Hematopoietic multipotent progenitor cell treated with erythropoietin and hydrocortisone succinate and interleukin-3 and kit ligand, for 8 days (in vitro differentiated cells): ENCODE measurements around the gene GAA.
"Not testable (repeated sequence)": the region's sequence is repeated elsewhere in the genome, so short reads cannot be mapped to it uniquely, and the experiment has no call there.

Source experiments
- DNase-seq: peaks from one replicate; pipeline ENCODE4 v3.0.0-alpha.2; 2015

The GAA gene

GRCh38 chr17:80147035-80147822, 45.8 kb downstream of the GAA start, which contains the start of gene EIF4A3:
TSS of gene EIF4A3 (minus strand) at chr17:80147128. CDS start at chr17:80146961, 167 bp downstream.
- peak; percentile 99 for DNase-seq

GRCh38 chr17:80151333-80151732, 50.0 kb downstream of the GAA start:
- DNase-seq: no peak

- DNase-seq: peak; percentile 91
Observed at GRCh38 chr17:80152081-80152702, 50.8 kb downstream of the GAA start.

DNA sequence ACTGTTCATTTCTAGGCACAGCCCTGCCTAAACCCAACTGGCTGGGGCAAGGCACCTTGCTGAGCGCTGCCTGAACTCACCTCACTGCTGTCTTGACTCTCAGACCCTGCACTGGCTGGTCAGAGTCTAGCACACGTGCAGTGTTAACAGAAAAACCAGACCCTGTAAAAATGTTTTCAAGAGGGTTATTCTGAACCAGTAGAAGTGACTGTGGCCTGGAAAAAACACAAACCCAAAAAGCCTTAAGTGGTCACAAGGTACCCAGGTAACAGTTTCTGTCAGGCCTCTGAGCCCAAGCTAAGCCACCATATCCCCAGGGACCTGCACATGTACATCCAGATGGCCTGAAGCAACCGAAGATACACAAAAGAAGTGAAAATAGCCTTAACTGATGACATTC, 51.6 kb downstream of the GAA start:
- DNase-seq: no peak

- no peak for DNase-seq
Observed at GRCh38 chr17:80154166-80154565, 52.8 kb downstream of the GAA start.

DNA sequence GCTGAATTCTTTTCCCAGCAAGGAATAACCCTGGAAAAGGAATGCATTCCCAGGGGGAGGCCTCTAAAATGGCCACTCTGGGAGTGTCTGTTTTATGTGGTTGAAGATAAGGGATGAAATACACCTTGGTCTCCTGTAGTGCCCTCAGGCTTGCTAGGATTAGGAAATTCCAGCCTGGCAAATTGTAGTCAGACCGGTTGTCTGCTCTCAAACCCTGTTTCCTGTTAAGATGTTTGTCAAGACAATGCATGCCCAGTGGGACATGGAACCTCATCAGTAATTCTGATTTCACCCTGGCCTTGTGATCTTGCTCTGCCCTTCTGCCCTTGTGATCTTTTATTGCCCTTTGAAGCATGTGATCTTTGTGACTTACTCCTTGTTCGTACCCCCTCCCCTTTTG, 54.2 kb downstream of the GAA start:
- not testable (repeated sequence) for DNase-seq

DNA sequence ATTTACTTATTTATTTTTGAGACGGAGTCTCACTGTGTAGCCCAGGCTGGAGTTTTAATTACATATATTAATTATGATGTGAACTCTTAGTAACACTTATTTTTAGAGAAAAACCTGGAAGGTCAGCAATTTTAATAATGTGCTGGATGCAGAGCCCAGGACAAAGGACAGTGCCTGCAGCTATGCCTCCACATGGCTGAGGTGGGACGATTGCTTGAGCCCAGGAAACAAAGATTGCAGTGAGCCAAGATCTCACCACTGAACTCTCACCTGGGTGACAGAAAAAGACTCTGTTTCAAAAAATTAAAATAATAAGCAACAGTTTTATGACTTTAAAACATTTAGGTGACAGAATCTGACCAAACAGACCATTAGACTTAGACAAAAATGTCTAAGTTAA, 57.5 kb downstream of the GAA start:
- DNase-seq: no peak

GRCh38 chr17:80160536-80160935, 59.2 kb downstream of the GAA start:
- DNase-seq: peak; percentile 95

- DNase-seq: peak; percentile 93
Observed at GRCh38 chr17:80163336-80163735, 62.0 kb downstream of the GAA start.

DNA sequence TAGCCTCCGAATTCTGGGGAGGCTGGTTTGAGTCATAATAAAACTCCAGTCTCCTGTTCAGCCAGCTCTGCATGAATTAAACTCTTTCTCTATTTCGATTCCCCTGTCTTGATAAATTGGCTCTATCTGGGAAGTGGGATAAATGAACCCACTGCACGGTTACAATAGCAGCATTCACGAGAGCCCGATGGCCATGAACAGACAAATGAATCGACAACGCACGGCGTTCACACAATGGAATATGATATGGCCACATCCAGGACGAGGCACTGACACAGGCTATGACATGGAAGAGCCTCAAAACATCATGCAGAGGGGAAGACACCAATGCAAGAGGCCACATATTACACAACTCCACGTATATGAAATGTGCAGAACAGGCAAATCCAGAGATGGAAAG, 62.8 kb downstream of the GAA start:
- no peak for DNase-seq

DNA sequence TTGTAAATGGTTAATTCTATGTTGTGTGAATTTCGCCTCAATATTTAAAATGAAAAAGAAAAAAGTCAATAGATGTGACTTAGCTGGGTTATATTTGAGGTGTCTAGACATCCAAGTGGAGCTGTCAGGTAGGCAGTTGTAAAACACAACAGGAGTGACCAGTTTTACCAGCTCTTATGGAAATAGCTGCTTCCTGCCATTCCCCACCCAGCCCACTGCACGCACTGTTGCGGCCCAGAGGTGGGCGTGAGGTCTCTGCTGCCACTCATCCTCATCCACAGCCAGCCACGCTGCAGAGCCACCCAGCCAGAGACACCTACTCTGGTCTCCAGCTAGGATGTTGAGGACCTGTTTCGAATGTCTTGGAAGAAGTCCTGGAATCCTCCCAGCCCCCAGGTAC, 65.1 kb downstream of the GAA start:
- no peak for DNase-seq

- DNase-seq: peak; percentile 54
Observed at GRCh38 chr17:80168371-80168770, 67.0 kb downstream of the GAA start.

GRCh38 chr17:80169107-80169506, 67.7 kb downstream of the GAA start:
- DNase-seq: no peak
